HEK293T (cell line): ENCODE measurements around the gene RSPO4.

ENCODE experiments used
- FOXA1 ChIP-seq: fragments of 450-650 bp; IDR thresholded peaks from 2 replicates; pipeline ENCODE4 v1.6.1; 2016; ENCODE audit warnings: mild to moderate bottlenecking
- FOXK2 ChIP-seq: fragments of 450-650 bp; IDR thresholded peaks from 2 replicates; pipeline ENCODE4 v1.6.1; 2016; ENCODE audit warnings: mild to moderate bottlenecking
- FOXM1 ChIP-seq: fragments of 450-650 bp; IDR thresholded peaks from 2 replicates; pipeline ENCODE4 v1.6.1; 2017; ENCODE audit warnings: mild to moderate bottlenecking, borderline replicate concordance
- L3MBTL2 ChIP-seq: fragments of 450-650 bp; conservative IDR thresholded peaks from 2 replicates; pipeline ENCODE4 v1.6.1; 2016; ENCODE audit warnings: mild to moderate bottlenecking
- SUZ12 ChIP-seq: fragments of 450-650 bp; IDR thresholded peaks from 2 replicates; pipeline ENCODE4 v1.6.1; 2016; ENCODE audit warnings: mild to moderate bottlenecking

- TF ChIP-seq L3MBTL2 = no peak
- no peak for TF ChIP-seq SUZ12
- TF ChIP-seq FOXM1 = no peak
- TF ChIP-seq FOXA1 = no peak
- no peak for TF ChIP-seq FOXK2
Measured at GRCh38 chr20:965956-966355, 36.2 kb downstream of the RSPO4 start.
